Astrocyte (in vitro differentiated cells and primary cell): ENCODE results near the gene LGALS3.

Source experiments
- CTCF ChIP-seq: IDR thresholded peaks from 2 replicates; pipeline ENCODE4 v1.5.1; 2011; ENCODE audit warnings: low read depth, mild to moderate bottlenecking, inconsistent platforms, low read length, moderate library complexity; ENCODE audit not compliant: insufficient read depth
- EZH2 ChIP-seq: IDR thresholded peaks from 2 replicates; pipeline ENCODE4 v1.6.1; 2012; ENCODE audit warnings: mild to moderate bottlenecking, low read length, inconsistent platforms; ENCODE audit not compliant: insufficient read depth

GRCh38 chr14:55084401-55085059 is 44.5 kb upstream of the LGALS3 start:
- no peak for TF ChIP-seq CTCF
- no peak for TF ChIP-seq EZH2
